GM23248 (cell line): ENCODE data around the gene ZC3HAV1. TPM values are rescaled to one million over a fixed set of nuclear protein-coding genes. Genes with fewer than 3 reads are reported as not detected.
"Not testable (repeated sequence)": the region's sequence is repeated elsewhere in the genome, so short reads cannot be mapped to it uniquely, and the experiment has no call there.

Source experiments
- DNase-seq: peaks from one replicate; pipeline ENCODE4 v3.0.0-alpha.2; 2015
- H2AFZ ChIP-seq: fragments of 200-600 bp; sonication (generic); 2 replicates; pipeline ENCODE4 v1.6.1; 2016; ENCODE audit warnings: antibody characterized with exemption
- H3F3A ChIP-seq: fragments of 200-600 bp; sonication (generic); 2 replicates; pipeline ENCODE4 v1.6.1; 2016; ENCODE audit warnings: mild to moderate bottlenecking, antibody characterized with exemption, mixed run types; ENCODE audit not compliant: insufficient read depth
- H3K27ac ChIP-seq: fragments of 200-600 bp; sonication (generic); 2 replicates; pipeline ENCODE4 v1.5.1; 2016; ENCODE audit warnings: mild to moderate bottlenecking
- H3K27me3 ChIP-seq: fragments of 200-600 bp; sonication (generic); replicated peaks from 2 replicates; pipeline ENCODE4 v1.6.1; 2016; ENCODE audit warnings: mild to moderate bottlenecking; ENCODE audit not compliant: insufficient read depth
- H3K36me3 ChIP-seq: fragments of 200-600 bp; sonication (generic); 2 replicates; pipeline ENCODE4 v1.6.1; 2016; ENCODE audit warnings: low read depth, mild to moderate bottlenecking
- H3K4me1 ChIP-seq: fragments of 200-600 bp; sonication (generic); 2 replicates; pipeline ENCODE4 v1.6.1; 2016; ENCODE audit warnings: mild to moderate bottlenecking; ENCODE audit not compliant: insufficient read depth
- H3K4me2 ChIP-seq: fragments of 200-600 bp; sonication (generic); one replicate; pipeline ENCODE4 v1.6.1; 2016; ENCODE audit warnings: mild to moderate bottlenecking; ENCODE audit not compliant: unreplicated experiment
- H3K4me3 ChIP-seq: fragments of 200-600 bp; sonication (generic); 2 replicates; pipeline ENCODE4 v1.5.1; 2016; ENCODE audit warnings: mild to moderate bottlenecking
- H3K79me2 ChIP-seq: fragments of 200-600 bp; sonication (generic); 2 replicates; pipeline ENCODE4 v1.6.1; 2016; ENCODE audit warnings: mild to moderate bottlenecking; ENCODE audit not compliant: insufficient read depth
- H3K9ac ChIP-seq: fragments of 200-600 bp; sonication (generic); 2 replicates; pipeline ENCODE4 v1.6.1; 2016; ENCODE audit warnings: mild to moderate bottlenecking
- H3K9me2 ChIP-seq: fragments of 200-600 bp; sonication (generic); 2 replicates; pipeline ENCODE4 v1.6.1; 2016; ENCODE audit warnings: mixed run types, mild to moderate bottlenecking, moderate library complexity; ENCODE audit not compliant: insufficient read depth
- H3K9me3 ChIP-seq: fragments of 200-600 bp; sonication (generic); one replicate; pipeline ENCODE4 v1.6.1; 2017; ENCODE audit warnings: low read depth
- H4K20me1 ChIP-seq: fragments of 200-600 bp; sonication (generic); 2 replicates; pipeline ENCODE4 v1.6.0; 2016; ENCODE audit not compliant: insufficient read depth
- EZH2 ChIP-seq: fragments of 200-600 bp; sonication (generic); IDR thresholded peaks from 2 replicates; pipeline ENCODE4 v1.6.1; 2018; ENCODE audit warnings: antibody characterized with exemption, mild to moderate bottlenecking; ENCODE audit not compliant: insufficient read depth, poor library complexity, severe bottlenecking
- EZH2phosphoT487 ChIP-seq: fragments of 200-600 bp; sonication (generic); IDR thresholded peaks from 2 replicates; pipeline ENCODE4 v1.6.1; 2018; ENCODE audit warnings: antibody characterized with exemption, moderate library complexity, mild to moderate bottlenecking, low read depth; ENCODE audit not compliant: insufficient read depth
- WGBS, 2 experiments: methylation state at CpG; one replicate each; pipeline ENCODE4 v1.1.6; 2015 to 2017; ENCODE audit warnings: low lambda C conversion rate in 2 of 2, low coverage in 1 of 2; ENCODE audit errors: missing lambda C conversion rate in 2 of 2; 5-methylcytosine and 5-hydroxymethylcytosine counted together
- in situ Hi-C: fragments of 300-500 bp; cut with MboI; formaldehyde crosslinking; loops from 2 replicates; pipeline ENCODE4 v1.15.0; 2020
- polyA plus RNA-seq: library from polyadenylated mRNA; unstranded; fragments of >200 nt; fragmentation: Nextera tagmentation; extraction: Ambion mirVana; gene quantifications from 2 replicates; pipeline ENCODE4 v1.2.1, GENCODE V29; 2016
- total RNA-seq: library from RNA; depleted of rRNA; stranded (reverse); fragments of >200 nt; shearing (Covaris generic); gene quantifications from 2 replicates; pipeline ENCODE4 v1.2.3, GENCODE V29; 2014

The ZC3HAV1 gene
- total and polyA plus RNA-seq, 2 experiments from 2014 or later: 28.8 to 30.5 TPM

DNA sequence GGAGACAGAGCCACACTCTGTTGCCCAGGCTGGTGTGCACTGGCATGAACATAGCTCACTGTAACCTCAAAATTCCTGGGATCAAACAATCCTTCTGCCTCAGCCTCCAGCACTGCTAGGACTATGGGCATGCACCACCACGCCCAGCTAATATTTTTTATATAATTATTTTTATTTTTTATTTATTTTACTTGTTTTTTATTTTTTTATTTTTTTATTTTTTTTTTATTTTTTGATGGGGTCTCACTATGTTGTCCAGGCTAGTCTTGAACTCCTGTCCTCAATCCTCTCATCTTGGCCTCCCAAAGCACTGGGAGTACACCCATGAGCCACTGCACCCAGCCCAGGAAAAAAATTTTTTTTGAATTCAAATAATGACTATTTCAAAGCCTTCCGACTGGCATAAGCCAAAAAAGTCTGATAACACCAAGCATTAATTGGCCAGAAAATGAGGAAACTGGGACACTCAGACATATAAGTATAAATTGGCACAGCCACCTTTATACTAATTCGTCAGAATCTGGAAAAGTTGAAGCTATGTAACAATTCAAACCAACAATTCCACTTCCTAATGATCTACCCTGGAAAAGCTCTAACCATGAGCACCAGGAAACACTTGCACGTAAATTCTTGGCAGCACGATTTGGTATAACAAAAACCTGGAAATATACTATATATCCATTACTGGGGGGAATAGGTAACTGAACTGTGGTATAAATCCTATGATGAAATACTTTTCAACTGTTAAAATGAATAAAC, 6.3 kb downstream of the ZC3HAV1 start:
- Histone ChIP-seq H3K9ac (no peak overlapping the region), H4K20me1 (peaks cover 6% of the 10 kb centered on the region; the same call in 1 of the 2 replicates), H3K9me3 (no peaks in the 10 kb centered on the region), H3K4me3 (no peak overlapping the region), H3K9me2 (no peaks in the 10 kb centered on the region), H3K27me3 (no peaks in the 10 kb centered on the region), H3K27ac (no peak overlapping the region), H2AFZ (no peak overlapping the region), H3K79me2 (peaks cover 94% of the 10 kb centered on the region), H3F3A (peaks cover 16% of the 10 kb centered on the region), H3K36me3 (no peaks in the 10 kb centered on the region), H3K4me1 (peaks cover 21% of the 10 kb centered on the region), H3K4me2 (no peak overlapping the region)
- WGBS, 2 experiments: 85 to 89% methylated on average over 5 of the region's 5 CpGs
- no peak for DNase-seq
- TF ChIP-seq EZH2: no peak
- no peak for TF ChIP-seq EZH2phosphoT487
- in situ Hi-C loops: no loop called here

DNA sequence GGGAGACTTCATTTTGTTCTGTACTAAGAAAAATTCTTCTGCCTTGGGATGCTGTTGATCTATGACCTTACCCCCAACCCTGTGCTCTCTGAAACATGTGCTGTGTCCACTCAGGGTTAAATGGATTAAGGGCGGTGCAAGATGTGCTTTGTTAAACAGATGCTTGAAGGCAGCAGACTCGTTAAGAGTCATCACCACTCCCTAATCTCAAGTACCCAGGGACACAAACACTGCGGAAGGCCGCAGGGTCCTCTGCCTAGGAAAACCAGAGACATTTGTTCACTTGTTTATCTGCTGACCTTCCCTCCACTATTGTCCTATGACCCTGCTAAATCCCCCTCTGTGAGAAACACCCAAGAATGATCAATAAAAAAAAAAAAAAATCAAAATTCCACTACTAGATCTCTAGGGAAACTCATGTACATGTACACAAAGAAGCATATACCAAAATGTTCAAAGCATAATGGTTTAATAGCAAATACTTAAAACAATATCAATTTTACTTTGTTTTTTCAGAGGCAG, 7.8 kb downstream of the ZC3HAV1 start:
- H3K9me3 ChIP-seq, DNase-seq: not testable (repeated sequence)
- WGBS, 2 experiments: 42 to 49% methylated on average over 3 of the region's 4 CpGs

DNA sequence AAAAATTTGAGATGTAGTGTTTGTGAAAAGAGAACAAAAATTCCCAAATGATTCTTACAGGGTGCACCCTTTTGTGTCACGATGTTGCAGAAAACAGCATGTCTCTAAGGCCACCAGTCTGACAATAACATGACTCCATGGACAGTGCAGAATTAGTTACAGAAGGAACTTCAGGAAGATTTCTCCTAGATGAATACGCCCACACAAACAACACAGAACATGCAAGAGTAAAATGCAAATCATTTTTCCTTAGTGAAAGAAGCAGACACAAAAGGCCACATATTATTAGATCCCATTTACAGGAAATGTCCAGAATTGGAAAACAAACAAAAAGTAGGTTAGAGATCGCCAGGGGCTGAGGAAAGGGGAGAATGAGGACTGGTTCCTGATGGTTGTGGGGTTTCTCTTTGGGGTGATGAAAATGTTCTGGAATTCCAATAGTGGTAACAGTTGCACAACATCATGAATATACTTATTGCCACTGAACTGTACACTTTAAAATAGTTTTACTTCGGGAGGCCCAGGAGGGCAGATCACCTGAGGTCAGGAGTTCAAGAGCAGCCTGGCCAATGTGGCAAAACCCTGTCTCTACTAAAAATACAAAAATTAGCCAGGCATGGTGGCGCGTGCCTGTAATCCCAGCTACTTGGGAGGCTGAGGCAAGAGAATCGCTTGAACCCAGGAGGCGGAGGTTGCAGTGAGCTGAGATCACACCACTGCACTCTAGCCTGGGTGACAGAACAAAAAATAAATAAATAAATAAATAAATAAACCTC, 10.2 kb downstream of the ZC3HAV1 start:
- H3F3A ChIP-seq: peaks cover 11% of the 10 kb centered on the region
- no peaks in the 10 kb centered on the region for H3K9me3 ChIP-seq
- in situ Hi-C loops: loop anchor here (25.0 kb wide), 1 partner anchor 212 kb away; no protein-coding TSS in a partner anchor
- H3K36me3 ChIP-seq: peaks cover 4% of the 10 kb centered on the region; the same call in 1 of the 2 replicates
- peak overlapping the region; percentile 26 for H3K4me3 ChIP-seq
- peak overlapping the region; percentile 11; the same call in 1 of the 2 replicates for H3K9ac ChIP-seq
- no peaks in the 10 kb centered on the region for H3K9me2 ChIP-seq
- H3K4me1 ChIP-seq: peaks cover 11% of the 10 kb centered on the region
- H3K27ac ChIP-seq: peak overlapping the region; percentile 56
- H4K20me1 ChIP-seq: peaks cover 6% of the 10 kb centered on the region; the same call in 1 of the 2 replicates
- TF ChIP-seq EZH2phosphoT487: no peak
- TF ChIP-seq EZH2: no peak
- H2AFZ ChIP-seq: peak overlapping the region; percentile 38; the same call in 1 of the 2 replicates
- 67 to 71% methylated on average over 8 of the region's 8 CpGs for WGBS, 2 experiments
- peaks cover 90% of the 10 kb centered on the region for H3K79me2 ChIP-seq
- H3K4me2 ChIP-seq: peak overlapping the region; percentile 53
- DNase-seq: peak; percentile 59
- H3K27me3 ChIP-seq: no peaks in the 10 kb centered on the region

More for the DNA sequence above, 7.8 kb downstream of the ZC3HAV1 start:
- Histone ChIP-seq H3K79me2 (peaks cover 90% of the 10 kb centered on the region), H3K4me1 (peaks cover 12% of the 10 kb centered on the region), H3F3A (peaks cover 11% of the 10 kb centered on the region)
- H3K4me2 ChIP-seq, H3K27ac ChIP-seq, H3K36me3 ChIP-seq, H3K9me2 ChIP-seq, in situ Hi-C loops, H3K4me3 ChIP-seq, H4K20me1 ChIP-seq, H3K9ac ChIP-seq, H3K27me3 ChIP-seq, H2AFZ ChIP-seq: not testable (repeated sequence)

DNA sequence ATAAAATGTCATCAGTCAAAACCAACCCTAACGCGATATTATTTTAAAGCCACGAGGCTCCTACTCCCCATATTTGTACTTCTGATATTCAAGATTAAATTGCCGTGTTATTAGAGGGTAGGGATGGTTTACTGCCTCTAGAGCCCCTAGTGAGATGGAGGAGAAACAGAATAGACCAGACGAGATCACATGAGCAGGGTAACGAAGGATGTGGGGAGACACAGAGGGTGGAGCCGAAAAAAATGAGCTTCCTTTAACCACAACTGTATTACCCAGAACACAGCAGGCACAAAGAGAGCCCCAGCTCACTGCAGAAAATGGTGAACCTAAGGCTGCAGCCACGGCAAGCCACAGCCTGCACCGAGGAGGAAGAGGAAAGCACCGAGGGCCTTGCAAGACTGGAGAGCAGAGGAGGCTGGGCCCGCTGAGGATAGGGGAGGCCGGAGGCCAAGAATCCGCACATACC, 14.3 kb downstream of the ZC3HAV1 start:
- peaks cover 91% of the 10 kb centered on the region for H3K79me2 ChIP-seq
- no peak overlapping the region for H3K27ac ChIP-seq
- H2AFZ ChIP-seq: no peak overlapping the region
- no peak overlapping the region for H3K4me3 ChIP-seq
- H3K9me2 ChIP-seq: no peaks in the 10 kb centered on the region
- TF ChIP-seq EZH2: no peak
- TF ChIP-seq EZH2phosphoT487: no peak
- no peak overlapping the region for H3K9ac ChIP-seq
- H3K36me3 ChIP-seq: peaks cover 4% of the 10 kb centered on the region; the same call in 1 of the 2 replicates
- peaks cover 11% of the 10 kb centered on the region for H3F3A ChIP-seq
- 93 to 96% methylated on average over 13 of the region's 13 CpGs for WGBS, 2 experiments
- no peaks in the 10 kb centered on the region for H3K9me3 ChIP-seq
- DNase-seq: no peak
- H3K27me3 ChIP-seq: no peaks in the 10 kb centered on the region
- no peak overlapping the region for H3K4me2 ChIP-seq
- H3K4me1 ChIP-seq: peaks cover 11% of the 10 kb centered on the region
- in situ Hi-C loops: loop anchor here (25.0 kb wide), 1 partner anchor 208 kb away; no protein-coding TSS in a partner anchor
- no peaks in the 10 kb centered on the region for H4K20me1 ChIP-seq
